Breast epithelium (tissue), 4 donors: ENCODE measurements around the gene IL11RA. TPM values are rescaled to one million over a fixed set of nuclear protein-coding genes. Genes with fewer than 3 reads are reported as not detected.

ENCODE experiments used
- DNase-seq, 2 donors: peaks; one replicate each; pipeline ENCODE4 v3.0.0-alpha.2; 2019; ENCODE audit warnings: low spot score in 2 of 2
- H3K27ac ChIP-seq, 2 donors: fragments of 200-600 bp; sonication (generic) in 1 of 2; one replicate each; pipeline ENCODE4 v1.5.1; 2016 to 2019; ENCODE audit warnings: mild to moderate bottlenecking in 1 of 2
- H3K27me3 ChIP-seq, 2 donors: fragments of 200-600 bp; sonication (generic) in 1 of 2; one replicate each; pipeline versions ENCODE4 v1.5.1 to v1.6.0; 2017 to 2019; ENCODE audit warnings: control low read depth in 1 of 2, mild to moderate bottlenecking in 1 of 2
- H3K36me3 ChIP-seq: fragments of 200-600 bp; one replicate; pipeline ENCODE4 v1.5.1; 2019
- H3K4me1 ChIP-seq, 2 donors: fragments of 200-600 bp; sonication (generic); one replicate each; pipeline ENCODE4 v1.5.1; 2016 to 2019; ENCODE audit warnings: control low read depth in 1 of 2
- H3K4me3 ChIP-seq, 3 donors: fragments of 200-600 bp; sonication (generic); 1 replicate in 2 of 3; 2 replicates in 1 of 3; pipeline ENCODE4 v1.5.1; 2016 to 2019; ENCODE audit warnings: mild to moderate bottlenecking in 3 of 3, moderate library complexity in 2 of 3
- H3K9me3 ChIP-seq, 2 donors: fragments of 200-600 bp; sonication (generic) in 1 of 2; one replicate each; pipeline ENCODE4 v1.5.1; 2016 to 2019; ENCODE audit warnings: control low read depth in 1 of 2
- POLR2A ChIP-seq: fragments of 450-650 bp; IDR thresholded peaks from one replicate; pipeline ENCODE4 v1.6.1; 2016; ENCODE audit warnings: antibody characterized with exemption, mild to moderate bottlenecking, moderate library complexity
- POLR2AphosphoS5 ChIP-seq, 3 donors: sonication (generic); formaldehyde crosslinking; IDR thresholded peaks; one replicate each; pipeline ENCODE4 v1.6.1; 2017; ENCODE audit warnings: antibody characterized with exemption in 3 of 3
- intact Hi-C: fragments of 100-400 bp; cut with DNase I; formaldehyde crosslinking; loops from one replicate; pipeline ENCODE4 v1.15.1; 2023; ENCODE audit warnings: low total_unique reads
- total RNA-seq, 3 donors: library from RNA; depleted of rRNA; stranded (reverse); fragments of >200 nt; gene quantifications; one replicate each; pipeline ENCODE4 v1.1.0, GENCODE V29; 2016
- TF ChIP-seq, protein P1 (sequence below), 3 donors: fragments of 450-650 bp; IDR thresholded peaks; one replicate each; pipeline ENCODE4 v1.5.1; 2016 to 2017; ENCODE audit warnings: antibody characterized with exemption in 3 of 3, mild to moderate bottlenecking in 3 of 3, moderate library complexity in 3 of 3

Gene IL11RA
- total RNA-seq, 3 donors from 2014 or later = 20.3 to 45.5 (median 42.1) TPM

DNA sequence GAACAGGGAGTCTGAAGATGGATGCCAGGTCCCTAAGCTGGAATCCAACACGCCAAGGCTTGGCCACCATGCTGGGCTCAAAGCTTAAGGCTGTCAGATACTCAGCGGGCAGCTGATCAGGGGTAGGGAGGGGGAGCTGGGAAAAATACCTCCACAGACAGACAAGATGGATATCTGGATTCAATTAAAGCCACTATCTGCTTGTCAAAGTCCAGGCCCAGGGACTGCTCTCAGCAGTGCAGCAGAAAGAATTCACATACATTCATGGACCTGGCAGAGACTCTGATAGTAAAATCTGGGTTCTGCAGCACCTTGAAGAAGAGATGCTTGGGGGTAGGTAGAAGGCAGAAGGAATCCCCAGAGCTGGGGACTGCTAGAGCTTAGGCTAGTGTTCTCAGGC is 36.9 kb upstream of the IL11RA start:
- Histone ChIP-seq H3K4me1 (peaks cover 5 to 8% of the 10 kb centered on the region in 2 donors), H3K27me3 (no peaks in the 10 kb centered on the region), H3K36me3 (peaks cover 11% of the 10 kb centered on the region), H3K27ac (no peak overlapping the region), H3K4me3 (no peak overlapping the region), H3K9me3 (no peaks in the 10 kb centered on the region)
- TF ChIP-seq POLR2AphosphoS5 (IDR thresholded peaks at IDR 0.05) (no peak), POLR2A (no peak)
- TF ChIP-seq, protein P1, sequence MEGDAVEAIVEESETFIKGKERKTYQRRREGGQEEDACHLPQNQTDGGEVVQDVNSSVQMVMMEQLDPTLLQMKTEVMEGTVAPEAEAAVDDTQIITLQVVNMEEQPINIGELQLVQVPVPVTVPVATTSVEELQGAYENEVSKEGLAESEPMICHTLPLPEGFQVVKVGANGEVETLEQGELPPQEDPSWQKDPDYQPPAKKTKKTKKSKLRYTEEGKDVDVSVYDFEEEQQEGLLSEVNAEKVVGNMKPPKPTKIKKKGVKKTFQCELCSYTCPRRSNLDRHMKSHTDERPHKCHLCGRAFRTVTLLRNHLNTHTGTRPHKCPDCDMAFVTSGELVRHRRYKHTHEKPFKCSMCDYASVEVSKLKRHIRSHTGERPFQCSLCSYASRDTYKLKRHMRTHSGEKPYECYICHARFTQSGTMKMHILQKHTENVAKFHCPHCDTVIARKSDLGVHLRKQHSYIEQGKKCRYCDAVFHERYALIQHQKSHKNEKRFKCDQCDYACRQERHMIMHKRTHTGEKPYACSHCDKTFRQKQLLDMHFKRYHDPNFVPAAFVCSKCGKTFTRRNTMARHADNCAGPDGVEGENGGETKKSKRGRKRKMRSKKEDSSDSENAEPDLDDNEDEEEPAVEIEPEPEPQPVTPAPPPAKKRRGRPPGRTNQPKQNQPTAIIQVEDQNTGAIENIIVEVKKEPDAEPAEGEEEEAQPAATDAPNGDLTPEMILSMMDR (IDR thresholded peaks at IDR 0.05) = no peak
- DNase-seq = no peak
- intact Hi-C loops = no loop called here

DNA sequence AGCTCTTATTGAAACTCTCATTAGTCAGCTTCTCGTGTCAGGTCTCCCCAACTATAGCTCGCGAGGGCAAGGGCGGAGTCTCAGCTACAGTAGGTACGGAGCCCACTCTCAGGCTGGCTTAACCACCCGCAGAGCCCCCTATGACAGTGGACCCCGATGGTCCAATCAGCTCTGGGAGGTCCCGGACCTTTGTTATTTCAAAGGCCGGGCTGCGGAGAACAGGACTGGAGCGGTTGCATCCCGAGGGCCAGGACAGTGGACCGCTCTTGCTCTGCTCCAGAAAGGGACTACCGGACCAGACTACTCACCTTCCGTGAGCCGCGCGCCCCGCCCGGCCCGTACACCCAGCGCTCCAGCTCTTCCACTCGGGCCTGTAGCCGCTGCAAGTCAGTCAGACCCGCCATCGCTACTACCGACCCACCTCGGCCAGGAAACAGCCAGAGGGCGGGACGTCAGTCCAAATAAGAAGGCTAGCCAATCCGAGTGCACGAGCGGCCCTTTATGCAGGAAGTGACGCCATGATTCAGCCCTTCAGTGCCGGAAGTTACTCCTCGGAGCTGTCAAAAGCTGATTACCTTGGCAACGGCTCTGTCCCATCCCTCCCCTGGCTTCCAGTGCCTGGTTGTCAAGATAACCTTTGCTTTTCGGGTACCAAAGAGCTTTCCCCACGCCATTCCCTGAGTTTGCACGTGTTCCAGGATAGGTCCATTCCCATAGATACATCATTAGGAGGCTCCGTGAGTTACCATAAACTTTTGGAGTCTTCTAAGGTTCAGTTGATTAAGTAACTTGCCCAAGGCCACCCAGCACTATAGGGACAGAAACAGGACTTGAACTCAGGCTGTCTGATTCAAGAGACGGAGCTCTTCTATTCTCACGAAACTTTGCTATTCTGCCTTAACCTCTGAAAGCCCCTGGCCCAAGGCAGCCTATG is 31.7 kb upstream of the IL11RA start, which contains the start of gene DCTN3:
Gene DCTN3 (minus strand): TSS at position 435 of the 934 bp plus-strand sequence. CDS start 31 bp downstream, at position 404.
- Histone ChIP-seq H3K36me3 (peaks cover 11% of the 10 kb centered on the region), H3K4me1 (peaks cover 0 to 8% of the 10 kb centered on the region in 2 donors), H3K27ac (peak within 1 kb of the TSS; percentile 45 to 67), H3K9me3 (no peaks in the 10 kb centered on the region), H3K27me3 (peaks cover 0 to 26% of the 10 kb centered on the region in 2 donors), H3K4me3 (peak within 1 kb of the TSS; percentile 76 to 84 (median 76))
- peak; percentile 91 to 94 for DNase-seq
- intact Hi-C loops = no loop called here
- TF ChIP-seq POLR2AphosphoS5 (IDR thresholded peaks at IDR 0.05) (peak; percentile 22 to 60 (median 25)), POLR2A (no peak)

DNA sequence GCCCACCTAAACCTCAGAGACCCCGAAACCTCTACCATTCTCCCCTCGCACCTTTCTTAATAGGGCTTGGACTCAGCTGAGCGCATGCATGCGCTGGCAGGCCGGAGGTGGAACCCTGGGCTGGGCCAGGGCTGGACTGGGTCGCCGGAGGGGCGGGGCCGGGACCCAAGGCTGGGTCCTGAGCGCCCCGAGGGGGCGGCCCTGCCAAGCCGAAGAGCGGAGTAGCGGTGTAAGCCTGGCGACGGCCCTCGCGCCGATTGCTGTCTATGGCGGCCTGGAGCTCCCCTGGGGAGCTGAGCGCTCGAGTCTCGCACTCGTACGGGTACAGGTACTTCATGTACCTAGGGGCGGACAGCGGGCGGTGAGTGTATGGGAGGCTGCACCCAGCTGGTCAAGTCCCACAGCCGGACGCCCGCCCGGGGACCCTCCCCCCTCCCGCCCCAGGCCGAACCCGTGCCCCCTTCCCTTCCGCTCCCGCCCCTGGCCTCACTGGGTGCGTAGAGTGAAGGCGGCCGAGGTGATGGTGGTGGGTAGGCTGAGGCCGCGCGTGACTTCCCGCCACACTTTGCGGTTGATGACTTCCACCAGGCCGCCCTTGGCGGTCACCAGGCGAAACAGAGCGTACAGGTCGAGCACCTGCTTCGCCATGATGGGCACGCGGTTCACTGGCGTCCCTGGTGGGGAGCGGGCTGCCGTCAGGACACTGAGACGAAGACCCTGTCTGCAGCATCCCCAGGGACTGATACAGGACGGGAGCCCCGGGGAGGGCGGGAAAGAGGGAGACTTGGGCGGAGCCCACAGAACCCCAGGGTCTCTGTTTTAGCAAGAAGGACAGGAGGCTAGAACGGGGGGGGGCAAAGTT is 28.4 kb upstream of the IL11RA start:
- Histone ChIP-seq H3K9me3 (no peaks in the 10 kb centered on the region), H3K4me3 (peak overlapping the region in 1 of 3 donors; percentile 43), H3K27ac (no peak overlapping the region), H3K27me3 (peaks cover 6 to 53% of the 10 kb centered on the region in 2 donors), H3K4me1 (peaks cover 0 to 8% of the 10 kb centered on the region in 2 donors), H3K36me3 (no peaks in the 10 kb centered on the region)
- intact Hi-C loops = no loop called here
- TF ChIP-seq, protein P1 (IDR thresholded peaks at IDR 0.05) = no peak
- TF ChIP-seq POLR2AphosphoS5 (IDR thresholded peaks at IDR 0.05) = no peak
- no peak for TF ChIP-seq POLR2A
- DNase-seq = no peak

DNA sequence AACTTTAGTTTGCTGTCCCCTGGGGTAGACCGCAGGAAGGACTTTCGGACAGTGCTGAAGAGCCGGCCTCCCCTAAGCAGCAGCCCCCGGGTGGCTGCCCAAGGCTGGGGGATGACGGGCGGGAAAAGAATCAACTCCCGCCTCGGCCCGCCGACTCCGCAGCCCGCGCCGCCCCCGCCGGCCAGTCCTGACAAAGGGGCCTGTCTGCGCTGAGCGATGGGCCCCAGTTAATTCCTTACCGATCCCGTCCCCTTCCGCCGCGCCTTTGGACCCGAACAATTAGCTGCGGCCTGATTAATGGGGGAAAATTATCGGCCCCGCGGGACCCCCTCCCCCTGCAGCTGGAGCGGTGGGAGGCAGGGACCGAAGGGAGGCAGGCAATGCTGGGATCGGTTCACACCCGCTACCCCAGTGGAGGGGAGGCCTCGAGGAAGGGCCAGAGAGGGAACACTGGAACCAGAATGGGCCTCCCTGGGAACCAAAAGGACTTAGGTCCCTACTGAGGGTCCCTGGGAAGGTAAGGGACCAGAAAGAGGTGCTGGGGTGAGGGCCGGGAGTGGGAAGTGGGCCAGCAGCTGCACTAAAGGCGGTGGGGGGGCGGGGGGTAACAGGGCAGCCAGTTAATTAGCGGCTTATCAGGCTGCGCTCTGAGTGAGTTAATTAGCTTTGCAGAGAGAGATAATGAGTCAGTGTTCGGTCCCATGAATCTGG is 27.4 kb upstream of the IL11RA start:
- Histone ChIP-seq H3K4me1 (peaks cover 0 to 2% of the 10 kb centered on the region in 2 donors), H3K27ac (no peak overlapping the region), H3K36me3 (no peaks in the 10 kb centered on the region), H3K9me3 (no peaks in the 10 kb centered on the region), H3K27me3 (peaks cover 6 to 53% of the 10 kb centered on the region in 2 donors), H3K4me3 (no peak overlapping the region)
- no peak for TF ChIP-seq POLR2AphosphoS5 (IDR thresholded peaks at IDR 0.05)
- TF ChIP-seq, protein P1 (IDR thresholded peaks at IDR 0.05) = no peak
- no peak for TF ChIP-seq POLR2A
- no peak for DNase-seq
- intact Hi-C loops = no loop called here

DNA sequence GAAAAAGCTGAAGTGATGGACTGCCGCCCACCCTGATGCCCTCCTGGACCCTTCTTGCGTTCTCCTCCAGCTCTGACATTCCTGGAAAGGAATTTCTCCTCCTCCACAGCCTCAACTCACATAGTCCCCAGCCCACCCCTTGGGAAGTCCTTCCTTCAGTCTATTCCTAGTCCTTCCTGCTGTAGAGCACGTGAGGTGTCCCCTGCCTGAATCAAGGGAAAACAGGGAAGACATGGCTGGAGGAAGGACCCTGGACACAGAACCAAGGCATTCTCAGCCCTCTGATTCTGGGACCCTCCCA is 26.8 kb upstream of the IL11RA start:
- Histone ChIP-seq H3K4me1 (no peaks in the 10 kb centered on the region), H3K27me3 (peaks cover 6 to 53% of the 10 kb centered on the region in 2 donors), H3K9me3 (no peaks in the 10 kb centered on the region), H3K27ac (no peak overlapping the region), H3K36me3 (no peaks in the 10 kb centered on the region), H3K4me3 (no peak overlapping the region)
- TF ChIP-seq, protein P1 (IDR thresholded peaks at IDR 0.05) = no peak
- no peak for TF ChIP-seq POLR2AphosphoS5 (IDR thresholded peaks at IDR 0.05)
- no peak for TF ChIP-seq POLR2A
- DNase-seq = no peak
- intact Hi-C loops = no loop called here
